Liver (tissue), 9 donors: Measurements from ENCODE around the gene IFNA5. TPM values are rescaled to one million over a fixed set of nuclear protein-coding genes. Genes with fewer than 3 reads are reported as not detected.

ENCODE experiments used
- DNase-seq: peaks from one replicate; pipeline ENCODE4 v3.0.0-alpha.2; 2017; ENCODE audit warnings: low spot score
- H3K27ac ChIP-seq, 2 donors: one replicate each; pipeline ENCODE4 v1.7.0; 2013; ENCODE audit warnings: inconsistent platforms in 2 of 2, low read length in 2 of 2, control low read depth in 1 of 2, low read depth in 1 of 2, mild to moderate bottlenecking in 1 of 2
- H3K27me3 ChIP-seq, 4 donors: one replicate each; pipeline versions ENCODE4 v1.6.1 to v1.7.0; 2013; ENCODE audit warnings: low read length in 3 of 4, inconsistent platforms in 1 of 4, mild to moderate bottlenecking in 1 of 4, moderate library complexity in 1 of 4; ENCODE audit not compliant: control insufficient read depth in 4 of 4, insufficient read depth in 4 of 4
- H3K36me3 ChIP-seq, 4 donors: one replicate each; pipeline versions ENCODE4 v1.6.1 to v1.7.0; 2013; ENCODE audit warnings: low read length in 3 of 4, mild to moderate bottlenecking in 3 of 4, low read depth in 1 of 4, moderate library complexity in 1 of 4; ENCODE audit not compliant: control insufficient read depth in 4 of 4, insufficient read depth in 3 of 4
- H3K4me1 ChIP-seq, 4 donors: one replicate each; pipeline versions ENCODE4 v1.6.1 to v1.7.0; 2013; ENCODE audit warnings: low read length in 3 of 4, mild to moderate bottlenecking in 3 of 4, moderate library complexity in 1 of 4; ENCODE audit not compliant: control insufficient read depth in 4 of 4, insufficient read depth in 4 of 4
- H3K4me3 ChIP-seq, 3 donors: one replicate each; pipeline versions ENCODE4 v1.6.1 to v1.7.0; 2013; ENCODE audit warnings: low read length in 3 of 3, control low read depth in 1 of 3, low read depth in 1 of 3, mild to moderate bottlenecking in 1 of 3
- H3K9ac ChIP-seq, 2 donors: one replicate each; pipeline ENCODE4 v1.7.0; 2013; ENCODE audit warnings: low read length in 2 of 2, mild to moderate bottlenecking in 2 of 2, moderate library complexity in 2 of 2, control low read depth in 1 of 2, low read depth in 1 of 2
- H3K9me3 ChIP-seq, 4 donors: one replicate each; pipeline versions ENCODE4 v1.6.1 to v1.7.0; 2013; ENCODE audit warnings: low read length in 3 of 4; ENCODE audit not compliant: control insufficient read depth in 4 of 4
- EGR1 ChIP-seq, 2 donors: IDR thresholded peaks; 2 replicates each; pipeline ENCODE4 v1.6.1; 2016 to 2018; ENCODE audit warnings: antibody characterized with exemption in 2 of 2, low read depth in 2 of 2
- FOXA1 ChIP-seq: IDR thresholded peaks from 2 replicates; pipeline ENCODE4 v1.6.1; 2016; ENCODE audit warnings: antibody characterized with exemption
- FOXA2 ChIP-seq: IDR thresholded peaks from 2 replicates; pipeline ENCODE4 v1.6.1; 2016; ENCODE audit warnings: antibody characterized with exemption
- HNF4A ChIP-seq, 2 donors: conservative IDR thresholded peaks; 2 replicates each; pipeline ENCODE4 v1.6.1; 2016; ENCODE audit warnings: antibody characterized with exemption in 2 of 2, mild to moderate bottlenecking in 2 of 2
- HNF4G ChIP-seq: IDR thresholded peaks from 2 replicates; pipeline ENCODE4 v1.6.1; 2016; ENCODE audit warnings: antibody characterized with exemption
- JUND ChIP-seq, 2 donors: IDR thresholded peaks; 2 replicates each; pipeline ENCODE4 v1.6.1; 2016; ENCODE audit warnings: antibody characterized with exemption in 2 of 2
- NR2F2 ChIP-seq: IDR thresholded peaks from 2 replicates; pipeline ENCODE4 v1.6.1; 2016; ENCODE audit warnings: antibody characterized with exemption
- RXRA ChIP-seq, 2 donors: IDR thresholded peaks; 2 replicates each; pipeline ENCODE4 v1.6.1; 2017 to 2018; ENCODE audit warnings: antibody characterized with exemption in 2 of 2, mild to moderate bottlenecking in 1 of 2
- SP1 ChIP-seq: IDR thresholded peaks from 2 replicates; pipeline ENCODE4 v1.6.1; 2018; ENCODE audit warnings: antibody characterized with exemption, mild to moderate bottlenecking
- TAF1 ChIP-seq: conservative IDR thresholded peaks from 2 replicates; pipeline ENCODE4 v1.6.1; 2016; ENCODE audit warnings: antibody characterized with exemption, mild to moderate bottlenecking
- YY1 ChIP-seq: IDR thresholded peaks from 2 replicates; pipeline ENCODE4 v1.6.1; 2016; ENCODE audit warnings: antibody characterized with exemption, mild to moderate bottlenecking
- WGBS: extraction: QIAGEN DNeasy Blood & Tissue Kit; methylation state at CpG from one replicate; pipeline ENCODE4 v1.1.7; 2013; 5-methylcytosine and 5-hydroxymethylcytosine counted together
- polyA plus RNA-seq, 2 donors: library from polyadenylated mRNA; stranded (reverse) in 1 of 2; unstranded in 1 of 2; fragments of 200-250 nt in 1 of 2; fragments of >200 nt in 1 of 2; fragmentation: Nextera tagmentation in 1 of 2; extraction: Ambion mirVana in 1 of 2; gene quantifications; one replicate each; pipeline versions ENCODE4 v1.2.1 to v1.2.3, GENCODE V29; 2013 to 2015
- total RNA-seq, 2 donors: library from RNA; depleted of rRNA; stranded (reverse); fragments of >200 nt; gene quantifications; one replicate each; pipeline ENCODE4 v1.2.3, GENCODE V29; 2014
- TF ChIP-seq, protein P1 (sequence below): IDR thresholded peaks from 2 replicates; pipeline ENCODE4 v1.6.1; 2016; ENCODE audit warnings: antibody characterized with exemption
- TF ChIP-seq, protein P2 (sequence below): IDR thresholded peaks from 2 replicates; pipeline ENCODE4 v1.6.1; 2016; ENCODE audit warnings: antibody characterized with exemption, mild to moderate bottlenecking
- TF ChIP-seq, protein P3 (sequence below): IDR thresholded peaks from 2 replicates; pipeline ENCODE4 v1.6.1; 2016; ENCODE audit warnings: antibody characterized with exemption
- TF ChIP-seq, protein P4 (sequence below): IDR thresholded peaks from 2 replicates; pipeline ENCODE4 v1.6.1; 2016; ENCODE audit warnings: antibody characterized with exemption
- donor health status: healthy.
- donor health status: healthy.
- donor health status: healthy.
- donor health status: healthy.
- donor health status: healthy.

The IFNA5 gene
- total and polyA plus RNA-seq, 4 donors: 0.25 TPM; not detected in 3

DNA sequence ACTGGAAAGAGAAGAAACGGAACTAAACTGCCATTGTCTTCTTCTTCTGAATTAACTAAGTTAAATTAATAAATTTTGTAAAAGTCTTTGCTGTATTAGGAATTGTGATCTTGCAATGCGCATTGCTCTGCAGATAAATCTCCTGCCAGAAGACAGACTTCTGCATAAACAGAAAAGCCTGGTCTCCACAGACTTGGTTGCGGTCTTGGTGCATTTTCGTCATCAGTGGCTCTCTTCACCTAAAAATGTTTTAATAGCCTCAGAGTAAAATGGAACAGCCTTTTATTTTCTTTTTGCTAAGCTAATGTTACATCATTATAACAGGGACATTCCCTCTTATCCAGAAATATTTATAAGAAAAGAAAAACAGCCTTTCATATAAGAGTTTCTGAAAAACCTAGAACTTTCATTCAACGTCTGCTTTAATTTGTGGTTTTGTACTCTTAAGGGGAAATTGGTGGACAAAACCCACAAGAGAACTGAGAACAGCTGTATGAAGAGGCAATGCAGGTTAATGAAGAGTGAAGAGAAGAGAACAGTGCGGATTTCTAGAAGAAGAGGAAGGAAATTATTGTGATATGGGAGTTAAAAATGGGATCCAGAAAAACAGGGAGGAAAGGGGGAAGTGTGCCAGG, 10.1 kb downstream of the IFNA5 start:
- TF ChIP-seq SP1: no peak
- no peak for TF ChIP-seq YY1
- TF ChIP-seq RXRA (IDR thresholded peaks at IDR 0.05): no peak
- TF ChIP-seq, protein P1, sequence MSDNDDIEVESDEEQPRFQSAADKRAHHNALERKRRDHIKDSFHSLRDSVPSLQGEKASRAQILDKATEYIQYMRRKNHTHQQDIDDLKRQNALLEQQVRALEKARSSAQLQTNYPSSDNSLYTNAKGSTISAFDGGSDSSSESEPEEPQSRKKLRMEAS: no peak
- TF ChIP-seq FOXA1: no peak
- no peak for TF ChIP-seq FOXA2
- no peak for TF ChIP-seq JUND (IDR thresholded peaks at IDR 0.05)
- TF ChIP-seq NR2F2: no peak
- Histone ChIP-seq H3K36me3 (no peaks in the 10 kb centered on the region), H3K27me3 (peaks cover 0 to 9% (median 0%) of the 10 kb centered on the region in 4 donors), H3K27ac (no peak overlapping the region), H3K9ac (no peak overlapping the region), H3K4me3 (no peak overlapping the region), H3K9me3 (no peaks in the 10 kb centered on the region), H3K4me1 (no peaks in the 10 kb centered on the region)
- WGBS: 57% methylated on average over 6 of the region's 6 CpGs
- no peak for DNase-seq

DNA sequence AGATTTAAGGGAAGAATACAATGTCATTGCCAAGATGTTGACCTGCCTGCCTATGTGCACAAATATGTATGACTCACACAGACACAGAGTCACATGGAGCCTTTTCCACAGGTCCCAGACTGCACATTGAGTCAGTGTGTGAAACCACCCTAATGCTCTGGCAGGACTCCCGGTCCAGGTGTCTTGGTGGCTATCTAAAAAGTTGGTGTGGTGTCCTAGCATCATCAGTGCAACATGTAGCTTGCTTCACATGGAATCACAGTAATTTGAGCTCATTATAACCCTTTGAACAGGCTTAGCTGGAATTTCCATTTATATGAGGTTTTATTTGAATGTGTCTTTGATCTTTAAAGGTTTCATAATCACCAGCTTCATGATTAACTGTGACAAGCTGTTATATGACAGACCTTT, 10.7 kb downstream of the IFNA5 start:
- no peak for DNase-seq
- Histone ChIP-seq H3K4me3 (no peak overlapping the region), H3K4me1 (no peaks in the 10 kb centered on the region), H3K36me3 (no peaks in the 10 kb centered on the region), H3K9ac (no peak overlapping the region), H3K9me3 (no peaks in the 10 kb centered on the region), H3K27ac (no peak overlapping the region), H3K27me3 (peaks cover 0 to 9% (median 0%) of the 10 kb centered on the region in 4 donors)
- 66% methylated on average over 1 of the region's 1 CpG for WGBS
- TF ChIP-seq, protein P2, sequence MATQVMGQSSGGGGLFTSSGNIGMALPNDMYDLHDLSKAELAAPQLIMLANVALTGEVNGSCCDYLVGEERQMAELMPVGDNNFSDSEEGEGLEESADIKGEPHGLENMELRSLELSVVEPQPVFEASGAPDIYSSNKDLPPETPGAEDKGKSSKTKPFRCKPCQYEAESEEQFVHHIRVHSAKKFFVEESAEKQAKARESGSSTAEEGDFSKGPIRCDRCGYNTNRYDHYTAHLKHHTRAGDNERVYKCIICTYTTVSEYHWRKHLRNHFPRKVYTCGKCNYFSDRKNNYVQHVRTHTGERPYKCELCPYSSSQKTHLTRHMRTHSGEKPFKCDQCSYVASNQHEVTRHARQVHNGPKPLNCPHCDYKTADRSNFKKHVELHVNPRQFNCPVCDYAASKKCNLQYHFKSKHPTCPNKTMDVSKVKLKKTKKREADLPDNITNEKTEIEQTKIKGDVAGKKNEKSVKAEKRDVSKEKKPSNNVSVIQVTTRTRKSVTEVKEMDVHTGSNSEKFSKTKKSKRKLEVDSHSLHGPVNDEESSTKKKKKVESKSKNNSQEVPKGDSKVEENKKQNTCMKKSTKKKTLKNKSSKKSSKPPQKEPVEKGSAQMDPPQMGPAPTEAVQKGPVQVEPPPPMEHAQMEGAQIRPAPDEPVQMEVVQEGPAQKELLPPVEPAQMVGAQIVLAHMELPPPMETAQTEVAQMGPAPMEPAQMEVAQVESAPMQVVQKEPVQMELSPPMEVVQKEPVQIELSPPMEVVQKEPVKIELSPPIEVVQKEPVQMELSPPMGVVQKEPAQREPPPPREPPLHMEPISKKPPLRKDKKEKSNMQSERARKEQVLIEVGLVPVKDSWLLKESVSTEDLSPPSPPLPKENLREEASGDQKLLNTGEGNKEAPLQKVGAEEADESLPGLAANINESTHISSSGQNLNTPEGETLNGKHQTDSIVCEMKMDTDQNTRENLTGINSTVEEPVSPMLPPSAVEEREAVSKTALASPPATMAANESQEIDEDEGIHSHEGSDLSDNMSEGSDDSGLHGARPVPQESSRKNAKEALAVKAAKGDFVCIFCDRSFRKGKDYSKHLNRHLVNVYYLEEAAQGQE: no peak
- no peak for TF ChIP-seq FOXA1

DNA sequence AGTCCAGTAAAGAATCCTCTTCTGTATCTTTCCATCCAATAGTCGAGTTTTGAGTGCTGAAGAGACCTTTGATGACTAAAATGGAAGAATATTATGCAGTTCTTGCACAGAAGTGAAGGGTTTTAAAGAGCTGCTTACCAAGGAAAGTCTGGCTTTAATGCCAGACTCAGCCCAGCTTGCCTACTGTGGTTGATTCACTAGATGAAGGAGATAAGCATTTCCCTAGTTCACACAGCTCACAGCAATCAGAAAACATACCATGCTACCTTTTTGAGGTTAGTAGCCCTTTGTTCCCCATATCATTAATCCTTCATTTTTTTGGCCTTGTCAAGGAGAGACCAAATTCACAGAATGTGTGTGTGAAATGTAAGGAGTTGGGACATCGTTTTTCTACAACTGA, 15.3 kb downstream of the IFNA5 start:
- no peaks in the 10 kb centered on the region for H3K36me3 ChIP-seq
- no peak overlapping the region for H3K27ac ChIP-seq
- TF ChIP-seq, protein P1: no peak
- TF ChIP-seq, protein P3, sequence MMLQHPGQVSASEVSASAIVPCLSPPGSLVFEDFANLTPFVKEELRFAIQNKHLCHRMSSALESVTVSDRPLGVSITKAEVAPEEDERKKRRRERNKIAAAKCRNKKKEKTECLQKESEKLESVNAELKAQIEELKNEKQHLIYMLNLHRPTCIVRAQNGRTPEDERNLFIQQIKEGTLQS: no peak
- TF ChIP-seq HNF4A (conservative IDR thresholded peaks at IDR 0.05) (no peak), FOXA2 (no peak), JUND (IDR thresholded peaks at IDR 0.05) (no peak), TAF1 (no peak), FOXA1 (no peak), RXRA (IDR thresholded peaks at IDR 0.05) (no peak), EGR1 (IDR thresholded peaks at IDR 0.05; ENCODE audit: low read depth in 2 of 2) (no peak), YY1 (no peak), HNF4G (no peak)
- TF ChIP-seq, protein P4, sequence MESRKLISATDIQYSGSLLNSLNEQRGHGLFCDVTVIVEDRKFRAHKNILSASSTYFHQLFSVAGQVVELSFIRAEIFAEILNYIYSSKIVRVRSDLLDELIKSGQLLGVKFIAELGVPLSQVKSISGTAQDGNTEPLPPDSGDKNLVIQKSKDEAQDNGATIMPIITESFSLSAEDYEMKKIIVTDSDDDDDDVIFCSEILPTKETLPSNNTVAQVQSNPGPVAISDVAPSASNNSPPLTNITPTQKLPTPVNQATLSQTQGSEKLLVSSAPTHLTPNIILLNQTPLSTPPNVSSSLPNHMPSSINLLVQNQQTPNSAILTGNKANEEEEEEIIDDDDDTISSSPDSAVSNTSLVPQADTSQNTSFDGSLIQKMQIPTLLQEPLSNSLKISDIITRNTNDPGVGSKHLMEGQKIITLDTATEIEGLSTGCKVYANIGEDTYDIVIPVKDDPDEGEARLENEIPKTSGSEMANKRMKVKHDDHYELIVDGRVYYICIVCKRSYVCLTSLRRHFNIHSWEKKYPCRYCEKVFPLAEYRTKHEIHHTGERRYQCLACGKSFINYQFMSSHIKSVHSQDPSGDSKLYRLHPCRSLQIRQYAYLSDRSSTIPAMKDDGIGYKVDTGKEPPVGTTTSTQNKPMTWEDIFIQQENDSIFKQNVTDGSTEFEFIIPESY: no peak
- WGBS: 28% methylated on average over 2 of the region's 2 CpGs
- H3K9me3 ChIP-seq: no peaks in the 10 kb centered on the region
- H3K27me3 ChIP-seq: peaks cover 0 to 10% (median 0%) of the 10 kb centered on the region in 4 donors
- H3K4me3 ChIP-seq: no peak overlapping the region
- no peaks in the 10 kb centered on the region for H3K4me1 ChIP-seq
- H3K9ac ChIP-seq: no peak overlapping the region
- DNase-seq: no peak
